ENCODE measurements around the gene DNAJC18.
A peak's percentile ranks its signal among the peaks of the same experiment; 100 is the strongest.
"Not testable (repeated sequence)": the region's sequence is repeated elsewhere in the genome, so short reads cannot be mapped to it uniquely, and the experiment has no call there.

The DNAJC18 gene

DNA sequence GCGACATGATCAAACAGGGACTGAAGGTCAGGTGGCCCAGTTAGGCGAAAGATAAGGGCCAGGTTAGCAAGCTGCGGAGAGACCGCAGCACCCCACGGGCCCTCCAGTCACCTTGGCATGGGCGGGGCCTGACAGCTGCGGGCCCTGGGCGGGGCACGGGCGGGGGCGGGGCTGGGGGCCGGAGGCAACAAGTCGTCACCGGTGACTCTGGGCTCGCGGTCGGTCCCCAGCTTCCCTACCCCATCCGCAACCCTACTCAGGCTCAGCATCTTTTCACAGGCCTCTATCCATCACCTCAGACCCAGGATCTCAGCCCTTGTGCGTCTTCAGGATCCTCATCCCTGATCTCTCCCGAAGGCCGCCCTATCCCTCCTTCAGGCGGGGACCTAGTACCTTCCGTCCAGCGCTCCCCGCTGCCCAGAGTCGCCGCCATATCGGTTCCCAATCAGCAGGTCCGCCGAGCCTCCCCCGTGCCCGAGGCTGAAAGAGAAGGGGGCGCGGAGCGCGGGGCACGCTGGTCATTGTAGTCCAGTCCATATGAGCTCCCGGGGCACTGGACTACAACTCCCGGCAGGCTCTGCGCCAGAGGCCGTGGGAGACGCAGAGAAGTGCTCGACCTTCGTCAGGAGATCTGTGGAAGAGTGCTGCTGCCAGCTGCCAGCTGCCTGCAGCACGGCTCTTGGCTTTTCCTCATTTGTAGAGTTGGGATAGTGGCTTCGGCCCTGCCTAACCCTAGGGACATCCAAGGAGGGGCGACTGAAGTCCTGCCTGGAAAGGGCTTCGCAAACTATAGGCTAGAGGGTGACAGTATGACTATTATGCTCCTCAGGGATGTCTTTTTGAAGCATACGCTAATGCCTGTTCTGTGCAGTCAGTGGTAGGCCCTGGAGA is at the start of gene DNAJC18:
Gene DNAJC18 (minus strand): TSS at position 513 of the 891 bp plus-strand sequence. CDS start 80 bp downstream, at position 433.
- DNase-seq: peak; percentile 94

DNA sequence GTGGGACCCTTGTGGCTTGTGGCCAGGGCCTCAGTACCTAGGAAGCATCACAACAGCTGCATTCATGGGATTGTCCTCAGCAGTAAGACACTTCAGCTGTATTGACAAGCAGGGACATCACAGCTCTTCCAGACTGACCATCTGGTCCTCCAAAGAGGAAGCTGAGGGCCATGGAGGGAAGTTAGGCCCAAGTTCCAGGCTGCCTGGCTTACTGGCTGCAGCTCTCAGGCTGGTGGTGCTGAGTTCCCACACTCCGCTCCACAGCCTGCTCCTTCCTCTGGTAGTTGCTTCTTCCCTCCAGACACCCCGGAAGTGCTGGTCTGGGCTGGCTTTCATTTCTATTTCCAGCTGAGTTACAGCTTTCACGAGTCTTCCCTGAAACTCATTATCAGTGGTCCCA is 48.9 kb upstream of the DNAJC18 start:
- DNase-seq: no peak

GRCh38 chr5:139486201-139486600 is 46.9 kb upstream of the DNAJC18 start:
- DNase-seq: no peak

GRCh38 chr5:139482890-139483208 is 43.5 kb upstream of the DNAJC18 start:
- DNase-seq: not testable (repeated sequence)

- peak; percentile 44 for DNase-seq
Measured at GRCh38 chr5:139482050-139482889, 42.9 kb upstream of the DNAJC18 start, which contains the start of gene STING1. STING1 (minus strand) TSS chr5:139482758; CDS start chr5:139481704, 1,054 bp downstream.

GRCh38 chr5:139481580-139482049 is 42.3 kb upstream of the DNAJC18 start:
- no peak for DNase-seq

DNA sequence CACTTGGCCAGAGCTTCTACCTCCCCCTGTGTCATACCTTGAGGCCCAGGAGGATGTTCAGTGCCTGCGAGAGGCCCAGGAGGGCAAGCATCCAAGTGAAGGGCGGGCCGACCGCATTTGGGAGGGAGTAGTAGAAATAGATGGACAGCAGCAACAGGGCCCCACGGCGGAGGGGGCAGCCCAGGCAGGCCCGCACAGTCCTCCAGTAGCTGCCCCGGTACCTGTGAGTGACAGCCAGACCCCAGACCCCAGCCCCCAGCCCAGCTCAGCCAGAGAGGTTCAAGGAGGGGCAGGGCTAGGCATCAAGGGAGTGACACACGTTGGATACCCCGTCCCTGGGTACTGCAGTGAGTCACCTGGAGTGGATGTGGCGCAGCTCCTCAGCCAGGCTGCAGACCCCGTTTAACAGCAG is 41.8 kb upstream of the DNAJC18 start:
- DNase-seq: peak; percentile 50

- DNase-seq: not testable (repeated sequence)
Measured at GRCh38 chr5:139479729-139480128, 40.4 kb upstream of the DNAJC18 start.

GRCh38 chr5:139478657-139479423 is 39.5 kb upstream of the DNAJC18 start:
- DNase-seq: not testable (repeated sequence)

DNA sequence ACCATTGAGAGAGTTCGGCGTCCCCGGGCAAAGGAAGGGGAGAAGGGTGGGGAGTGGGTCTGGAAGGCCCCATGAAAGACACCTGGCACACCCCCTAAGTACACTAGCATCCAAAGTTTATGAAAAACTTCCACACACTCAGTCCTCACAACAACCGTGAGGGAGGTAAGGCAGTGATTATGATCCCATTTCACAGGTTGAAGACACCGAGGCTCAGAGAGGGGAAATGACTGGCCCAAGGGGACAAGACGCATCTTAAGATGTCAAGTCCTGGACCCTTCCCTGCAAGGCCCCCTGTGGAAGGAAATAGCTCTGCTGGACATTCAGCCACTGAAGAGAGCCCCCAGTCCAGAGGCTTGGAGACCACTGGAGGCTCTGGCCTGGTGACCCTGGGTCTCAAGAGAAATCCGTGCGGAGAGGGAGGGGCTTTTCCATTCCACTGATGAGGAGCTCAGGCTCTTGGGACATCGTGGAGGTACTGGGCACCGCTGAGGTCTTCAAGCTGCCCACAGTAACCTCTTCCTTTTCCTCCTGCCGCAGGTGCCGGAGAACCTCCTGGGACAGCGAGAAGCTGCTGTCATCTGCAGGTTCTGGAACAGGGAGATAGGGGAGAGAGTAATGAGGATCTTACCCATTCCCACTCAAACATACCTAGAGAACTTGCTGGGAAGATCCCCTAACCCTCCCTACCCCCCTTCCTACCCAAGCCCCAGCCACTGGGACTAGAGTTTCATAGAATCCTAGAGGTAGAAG is 36.7 kb upstream of the DNAJC18 start:
- DNase-seq: no peak

DNA sequence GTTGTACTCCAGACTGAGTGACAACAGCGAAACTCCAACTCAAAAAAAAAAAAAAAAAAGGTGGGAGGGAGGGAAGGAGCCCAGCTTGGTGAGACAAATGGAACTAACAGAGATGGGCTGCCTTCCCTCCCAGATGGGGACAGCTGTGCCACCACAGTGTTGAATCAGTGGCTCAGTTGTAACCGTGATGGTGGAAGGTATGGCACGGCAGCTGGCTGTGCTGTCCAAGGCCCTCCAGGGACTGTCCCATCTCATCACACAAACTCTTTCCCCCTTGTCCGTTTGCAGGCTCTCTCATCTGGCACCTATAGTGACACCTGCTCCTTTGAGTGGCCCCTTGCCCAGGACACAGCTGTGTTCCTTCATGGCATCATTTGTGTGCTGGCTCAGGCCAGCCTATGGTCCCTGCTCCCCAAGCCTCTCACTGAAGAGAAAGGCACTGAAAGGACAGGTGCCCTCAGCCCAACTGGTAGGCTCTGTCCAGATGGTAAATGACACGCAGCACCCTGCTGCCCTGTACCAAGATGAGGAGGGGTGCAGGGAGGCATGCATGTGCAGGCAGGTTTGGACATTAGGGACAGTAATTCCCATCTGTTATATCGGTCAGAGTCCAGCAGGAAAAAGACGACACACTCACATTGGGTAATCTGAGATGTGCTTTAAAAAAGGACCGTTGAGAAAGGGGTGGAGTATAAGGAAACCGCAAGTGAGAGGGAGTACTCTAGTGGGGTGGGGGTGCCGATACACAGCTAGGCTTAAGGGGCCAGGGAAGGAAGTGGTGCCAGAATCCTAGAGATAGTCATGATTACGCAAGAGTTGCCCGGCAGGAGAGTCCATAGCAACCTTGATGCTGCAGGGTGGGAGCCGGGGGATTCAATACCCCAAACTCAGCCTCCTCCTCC is 35.8 kb upstream of the DNAJC18 start:
- no peak for DNase-seq

- DNase-seq: no peak
Measured at GRCh38 chr5:139473565-139473964, 34.2 kb upstream of the DNAJC18 start.

DNA sequence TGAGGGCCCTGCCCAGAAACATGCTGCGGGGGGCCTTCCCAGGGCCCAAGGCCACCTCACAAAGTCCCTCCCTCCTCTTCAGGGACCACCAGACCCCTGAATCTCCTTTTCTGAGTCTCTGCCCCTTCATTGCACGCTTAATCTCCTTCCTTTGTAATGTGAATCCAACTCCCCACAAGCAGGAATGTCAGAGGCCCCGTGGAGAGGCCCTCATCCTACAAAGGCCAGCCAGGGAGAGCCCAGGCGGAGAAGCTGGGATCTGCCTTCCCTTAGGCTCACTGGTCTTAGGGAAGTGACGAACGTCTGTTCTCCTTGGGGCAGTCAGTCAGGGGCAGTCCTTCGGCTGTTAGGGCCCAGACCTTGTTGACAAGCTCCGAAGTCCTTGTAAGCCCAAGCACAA is 33.8 kb upstream of the DNAJC18 start:
- DNase-seq: no peak

- no peak for DNase-seq
Measured at GRCh38 chr5:139472386-139473030, 33.2 kb upstream of the DNAJC18 start.

- peak; percentile 40 for DNase-seq
Measured at GRCh38 chr5:139470821-139471300, 31.5 kb upstream of the DNAJC18 start, which contains the start of gene SMIM33. SMIM33 (plus strand) TSS chr5:139471004; CDS start chr5:139471122, 118 bp downstream.

- DNase-seq: no peak
Measured at GRCh38 chr5:139468421-139468931, 29.2 kb upstream of the DNAJC18 start.

DNA sequence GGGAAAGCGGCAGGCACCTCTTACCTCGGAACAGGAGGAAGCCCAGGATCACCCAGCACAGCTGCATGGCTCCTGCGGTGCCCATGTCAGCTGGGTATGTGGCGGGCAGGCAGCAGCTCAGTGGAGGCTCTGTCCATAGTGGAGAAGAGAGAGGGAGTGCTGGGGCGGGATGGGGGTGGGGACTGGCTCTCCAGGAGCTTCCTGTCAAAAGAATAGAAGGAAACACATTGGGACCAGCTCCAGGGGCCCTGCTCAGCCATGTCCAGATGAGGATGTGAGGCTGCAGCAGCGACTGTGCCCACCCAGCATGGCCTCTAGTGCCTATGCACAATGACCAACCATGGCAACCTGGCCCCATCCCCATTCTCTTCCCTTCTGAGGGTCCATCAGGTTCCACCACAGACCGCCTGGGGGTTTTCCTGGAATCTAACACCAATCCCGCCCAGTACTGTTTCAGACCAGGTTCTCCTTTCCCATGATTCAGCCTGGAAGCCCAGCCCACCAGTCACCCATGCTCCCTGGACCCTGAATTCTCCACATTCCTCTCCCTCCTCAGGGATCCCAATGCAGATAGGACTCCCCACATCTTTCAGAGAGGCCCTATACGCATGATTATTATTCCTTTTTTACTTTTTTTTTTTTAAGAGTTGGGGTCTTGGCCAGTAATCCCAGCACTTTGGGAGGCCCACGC is 23.4 kb upstream of the DNAJC18 start, which contains the start of gene ECSCR:
Gene ECSCR (minus strand): TSS at position 158 of the 691 bp plus-strand sequence. CDS start 73 bp downstream, at position 85.
- no peak for DNase-seq

- no peak for DNase-seq
Measured at GRCh38 chr5:139461698-139462097, 22.4 kb upstream of the DNAJC18 start.

DNA sequence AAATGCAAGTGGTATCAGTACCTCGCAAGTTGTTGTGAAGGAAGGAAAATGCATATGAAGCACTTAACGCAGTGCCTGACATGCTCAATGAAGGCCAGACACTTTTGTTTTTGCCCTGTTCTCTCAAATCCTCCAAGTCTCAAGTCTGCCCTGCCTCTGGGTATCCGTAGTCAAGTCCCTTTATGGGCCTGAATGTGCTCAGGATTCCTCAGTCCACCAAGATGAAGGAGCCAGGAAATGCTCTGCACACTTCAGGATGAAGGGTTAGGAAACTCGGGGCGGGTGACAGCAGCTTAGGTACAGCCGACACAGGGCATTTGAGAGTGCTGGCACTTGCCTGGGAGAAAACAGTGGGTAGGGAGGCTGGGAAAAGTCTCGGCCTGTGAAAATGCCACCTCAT is 21.9 kb upstream of the DNAJC18 start:
- no peak for DNase-seq
